H9 (cell line): ENCODE results near the gene PCDH9. TPM values are rescaled to one million over a fixed set of nuclear protein-coding genes. Genes with fewer than 3 reads are reported as not detected.
A peak's percentile ranks its signal among the peaks of the same experiment; 100 is the strongest.

Source experiments
- DNase-seq: peaks from one replicate; pipeline ENCODE4 v3.0.0-alpha.2; 2017
- H2AFZ ChIP-seq: one replicate; pipeline ENCODE4 v1.6.1; 2013; ENCODE audit warnings: mild to moderate bottlenecking, low read length, control low read depth, moderate library complexity
- H2AK5ac ChIP-seq: 2 replicates; pipeline ENCODE4 v1.6.1; 2013; ENCODE audit warnings: low read length, control low read depth, mixed read lengths; ENCODE audit not compliant: insufficient read length
- H2BK120ac ChIP-seq: one replicate; pipeline ENCODE4 v1.6.1; 2013; ENCODE audit warnings: low read depth, mild to moderate bottlenecking, low read length, control low read depth, inconsistent platforms; ENCODE audit not compliant: poor library complexity, severe bottlenecking
- H2BK12ac ChIP-seq: 2 replicates; pipeline ENCODE4 v1.6.1; 2013; ENCODE audit warnings: low read length, control low read depth, mixed read lengths, low read depth; ENCODE audit not compliant: insufficient read length
- H2BK15ac ChIP-seq: 2 replicates; pipeline ENCODE4 v1.6.1; 2013; ENCODE audit warnings: low read depth, low read length, control low read depth
- H2BK20ac ChIP-seq: one replicate; pipeline ENCODE4 v1.6.1; 2013; ENCODE audit warnings: low read depth, mild to moderate bottlenecking, low read length, control low read depth, inconsistent platforms; ENCODE audit not compliant: poor library complexity, severe bottlenecking
- H2BK5ac ChIP-seq: 2 replicates; pipeline ENCODE4 v1.6.1; 2013; ENCODE audit warnings: low read length, control low read depth, mixed read lengths; ENCODE audit not compliant: insufficient read length
- H3K14ac ChIP-seq: 2 replicates; pipeline ENCODE4 v1.6.1; 2013; ENCODE audit warnings: low read length, control low read depth; ENCODE audit not compliant: insufficient read depth
- H3K18ac ChIP-seq: 2 replicates; pipeline ENCODE4 v1.6.1; 2013; ENCODE audit warnings: low read depth, mild to moderate bottlenecking, mixed read lengths, low read length, control low read depth; ENCODE audit not compliant: insufficient read length
- H3K23ac ChIP-seq: 2 replicates; pipeline ENCODE4 v1.6.1; 2013; ENCODE audit warnings: low read length, control low read depth, mixed read lengths, low read depth; ENCODE audit not compliant: insufficient read length
- H3K23me2 ChIP-seq: 2 replicates; pipeline ENCODE4 v1.6.1; 2013; ENCODE audit warnings: low read depth, mild to moderate bottlenecking, mixed read lengths, low read length, control low read depth; ENCODE audit not compliant: insufficient read length, poor library complexity, severe bottlenecking
- H3K27ac ChIP-seq: 2 replicates; pipeline ENCODE4 v1.5.1; 2013; ENCODE audit warnings: low read length, control low read depth, mixed read lengths, low read depth; ENCODE audit not compliant: insufficient read length
- H3K27me3 ChIP-seq: 2 replicates; pipeline ENCODE4 v1.6.1; 2013; ENCODE audit warnings: low read length, control low read depth, inconsistent platforms; ENCODE audit not compliant: insufficient read depth
- H3K4ac ChIP-seq: 2 replicates; pipeline ENCODE4 v1.6.1; 2013; ENCODE audit warnings: low read depth, mild to moderate bottlenecking, control low read depth, inconsistent platforms, low read length, moderate library complexity
- H3K4me1 ChIP-seq: 2 replicates; pipeline ENCODE4 v1.6.1; 2013; ENCODE audit warnings: low read length, control low read depth, inconsistent platforms; ENCODE audit not compliant: insufficient read depth
- H3K4me2 ChIP-seq: 2 replicates; pipeline ENCODE4 v1.6.1; 2013; ENCODE audit warnings: low read length, control low read depth, mixed read lengths; ENCODE audit not compliant: insufficient read length, insufficient read depth
- H3K56ac ChIP-seq: 2 replicates; pipeline ENCODE4 v1.6.1; 2013; ENCODE audit warnings: low read depth, mild to moderate bottlenecking, mixed read lengths, low read length, control low read depth; ENCODE audit not compliant: insufficient read length
- H3K79me1 ChIP-seq: 2 replicates; pipeline ENCODE4 v1.6.1; 2013; ENCODE audit warnings: low read depth, mild to moderate bottlenecking, moderate library complexity, low read length, control low read depth, inconsistent platforms; ENCODE audit not compliant: insufficient read depth, poor library complexity, severe bottlenecking
- H3K79me2 ChIP-seq: 2 replicates; pipeline ENCODE4 v1.6.1; 2013; ENCODE audit warnings: low read length, control low read depth, inconsistent platforms; ENCODE audit not compliant: insufficient read depth
- H3K9ac ChIP-seq: 2 replicates; pipeline ENCODE4 v1.6.1; 2013; ENCODE audit warnings: low read length, control low read depth, mixed read lengths; ENCODE audit not compliant: insufficient read length; ENCODE audit errors: extremely low read depth
- H3K9me3 ChIP-seq: one replicate; pipeline ENCODE4 v1.6.1; 2013; ENCODE audit warnings: low read depth, low read length, inconsistent platforms; ENCODE audit not compliant: control insufficient read depth
- H3T11ph ChIP-seq: one replicate; pipeline ENCODE4 v1.6.1; 2013; ENCODE audit warnings: mild to moderate bottlenecking, low read length, control low read depth, inconsistent platforms
- H4K20me1 ChIP-seq: one replicate; pipeline ENCODE4 v1.6.1; 2013; ENCODE audit not compliant: control insufficient read depth, insufficient read length, insufficient read depth
- H4K5ac ChIP-seq: 2 replicates; pipeline ENCODE4 v1.6.1; 2013; ENCODE audit warnings: low read depth, mild to moderate bottlenecking, mixed read lengths, low read length, control low read depth; ENCODE audit not compliant: insufficient read length
- H4K8ac ChIP-seq: replicated peaks from 2 replicates; pipeline ENCODE4 v1.6.1; 2013; ENCODE audit warnings: low read length, control low read depth, mixed read lengths, low read depth; ENCODE audit not compliant: insufficient read length
- H4K91ac ChIP-seq: 2 replicates; pipeline ENCODE4 v1.6.1; 2013; ENCODE audit warnings: low read depth, mild to moderate bottlenecking, moderate library complexity, mixed read lengths, low read length, control low read depth; ENCODE audit not compliant: insufficient read length
- H3K27ac Mint-ChIP-seq, 3 experiments: 2 replicates in 2 of 3; 3 replicates in 1 of 3; pipeline ENCODE4 v1.8.0; 2020 to 2021; ENCODE audit warnings: mixed read lengths in 3 of 3, mild to moderate bottlenecking in 1 of 3, moderate library complexity in 1 of 3
- H3K27me3 Mint-ChIP-seq: 2 replicates; pipeline ENCODE4 v1.8.0; 2021; ENCODE audit warnings: low read depth, mild to moderate bottlenecking, moderate library complexity, mixed read lengths
- H3K36me3 Mint-ChIP-seq, 3 experiments: 2 replicates in 2 of 3; 3 replicates in 1 of 3; pipeline ENCODE4 v1.8.0; 2020 to 2021; ENCODE audit warnings: low read depth in 3 of 3, mixed read lengths in 3 of 3; ENCODE audit not compliant: insufficient read depth in 1 of 3
- H3K4me1 Mint-ChIP-seq, 2 experiments: 2 replicates each; pipeline ENCODE4 v1.8.0; 2020; ENCODE audit warnings: mixed read lengths in 2 of 2
- H3K4me3 Mint-ChIP-seq, 2 experiments: 2 replicates in 1 of 2; 3 replicates in 1 of 2; pipeline ENCODE4 v1.8.0; 2020 to 2021; ENCODE audit warnings: mild to moderate bottlenecking in 2 of 2, mixed read lengths in 2 of 2, moderate library complexity in 1 of 2
- H3K9me3 Mint-ChIP-seq, 2 experiments: 2 replicates in 1 of 2; 3 replicates in 1 of 2; pipeline ENCODE4 v1.8.0; 2020; ENCODE audit warnings: mild to moderate bottlenecking in 2 of 2, mixed read lengths in 2 of 2, moderate library complexity in 1 of 2
- WGBS: extraction: QIAGEN DNeasy Blood & Tissue Kit; methylation state at CpG from one replicate; pipeline ENCODE4 v1.1.7; 2013; ENCODE audit warnings: missing lambda C conversion rate, low lambda C conversion rate, mixed read lengths; ENCODE audit not compliant: insufficient read length; ENCODE audit errors: extremely low coverage; 5-methylcytosine and 5-hydroxymethylcytosine counted together
- total RNA-seq: library from RNA; stranded (reverse); gene quantifications from 2 replicates; pipeline ENCODE4 v1.2.1, GENCODE V29; 2021
- TF ChIP-seq, protein P1 (sequence below): fragments of 200-600 bp; sonication (generic); conservative IDR thresholded peaks from 3 replicates; pipeline ENCODE4 v1.8.0; 2021; ENCODE audit warnings: antibody characterized with exemption, mild to moderate bottlenecking

Gene PCDH9
- total RNA-seq, 1 experiment from 2014 or later, result 0.11 TPM

DNA sequence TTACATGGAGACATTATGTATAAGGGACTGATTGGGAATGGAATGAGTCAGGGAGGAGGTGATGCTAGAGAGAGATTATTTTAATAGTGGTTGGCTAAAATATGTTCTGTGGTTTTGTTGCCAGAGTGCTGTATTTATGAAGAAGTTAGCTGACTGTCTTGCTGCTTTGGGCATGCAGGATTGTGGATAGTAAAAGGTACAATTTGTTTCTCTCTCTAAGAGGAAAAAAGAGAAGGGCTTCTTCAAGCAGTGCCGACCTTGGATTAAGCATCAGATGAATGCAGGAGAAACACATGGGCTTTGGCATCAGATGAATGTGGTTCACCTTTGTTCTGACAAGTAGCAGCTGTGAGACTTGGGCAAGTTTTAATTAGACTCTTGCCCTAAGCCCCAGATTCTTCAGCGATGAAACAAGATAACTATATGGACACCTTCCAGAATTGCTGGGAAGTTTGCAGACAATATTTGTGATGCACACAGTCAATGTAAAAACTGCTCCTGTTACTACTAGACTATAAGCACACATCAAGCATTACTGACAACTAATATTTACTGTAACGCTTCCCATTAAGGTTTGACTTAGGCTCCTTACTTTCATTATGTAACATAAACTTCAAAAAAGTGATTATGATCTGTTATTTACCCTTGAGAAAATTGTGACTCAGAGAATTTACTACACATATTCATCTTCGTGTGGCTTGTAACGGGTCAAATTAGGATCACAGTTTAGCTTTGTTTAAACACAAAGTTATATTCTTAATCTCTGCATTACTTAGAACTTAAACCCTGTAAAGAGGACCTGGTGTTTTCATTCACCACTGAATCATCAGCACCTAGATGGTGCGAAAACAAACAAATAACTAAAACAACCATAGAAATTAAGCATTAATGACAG, 824.0 kb downstream of the PCDH9 start:
- no peak overlapping the region for H3K4me2 ChIP-seq
- no peak overlapping the region for H2BK15ac ChIP-seq
- H3K79me1 ChIP-seq, result no peaks in the 10 kb centered on the region
- H4K8ac ChIP-seq, result no peak overlapping the region
- no peaks in the 10 kb centered on the region for H4K20me1 ChIP-seq
- H3K4me1 Mint-ChIP-seq, result peaks cover 6 to 12% of the 10 kb centered on the region in 2 experiments
- H3K14ac ChIP-seq, result no peak overlapping the region
- H2BK5ac ChIP-seq, result no peak overlapping the region
- H4K91ac ChIP-seq, result no peak overlapping the region
- no peaks in the 10 kb centered on the region for H3K27me3 ChIP-seq
- no peak overlapping the region for H3K18ac ChIP-seq
- H3K4ac ChIP-seq, result no peak overlapping the region
- H3K9ac ChIP-seq, result no peak overlapping the region
- H3K23ac ChIP-seq, result no peak overlapping the region
- H2AK5ac ChIP-seq, result no peak overlapping the region
- H3K9me3 Mint-ChIP-seq, result no peaks in the 10 kb centered on the region
- H3K4me1 ChIP-seq, result no peaks in the 10 kb centered on the region; the same call in 1 of the 2 replicates
- no peaks in the 10 kb centered on the region for H3K79me2 ChIP-seq
- no peak overlapping the region for H2BK20ac ChIP-seq
- no CpG with 5 or more reads among the region's 6 CpGs for WGBS
- H3T11ph ChIP-seq, result no peak overlapping the region
- no peak overlapping the region for H3K27ac ChIP-seq
- DNase-seq, result no peak
- H3K27ac Mint-ChIP-seq, result no peak overlapping the region
- H2BK12ac ChIP-seq, result no peak overlapping the region
- no peak overlapping the region for H4K5ac ChIP-seq
- H3K9me3 ChIP-seq, result no peaks in the 10 kb centered on the region
- H3K23me2 ChIP-seq, result no peaks in the 10 kb centered on the region
- peak overlapping the region; percentile 32 for H2AFZ ChIP-seq
- H2BK120ac ChIP-seq, result no peak overlapping the region
- H3K27me3 Mint-ChIP-seq, result no peaks in the 10 kb centered on the region
- TF ChIP-seq, protein P1, sequence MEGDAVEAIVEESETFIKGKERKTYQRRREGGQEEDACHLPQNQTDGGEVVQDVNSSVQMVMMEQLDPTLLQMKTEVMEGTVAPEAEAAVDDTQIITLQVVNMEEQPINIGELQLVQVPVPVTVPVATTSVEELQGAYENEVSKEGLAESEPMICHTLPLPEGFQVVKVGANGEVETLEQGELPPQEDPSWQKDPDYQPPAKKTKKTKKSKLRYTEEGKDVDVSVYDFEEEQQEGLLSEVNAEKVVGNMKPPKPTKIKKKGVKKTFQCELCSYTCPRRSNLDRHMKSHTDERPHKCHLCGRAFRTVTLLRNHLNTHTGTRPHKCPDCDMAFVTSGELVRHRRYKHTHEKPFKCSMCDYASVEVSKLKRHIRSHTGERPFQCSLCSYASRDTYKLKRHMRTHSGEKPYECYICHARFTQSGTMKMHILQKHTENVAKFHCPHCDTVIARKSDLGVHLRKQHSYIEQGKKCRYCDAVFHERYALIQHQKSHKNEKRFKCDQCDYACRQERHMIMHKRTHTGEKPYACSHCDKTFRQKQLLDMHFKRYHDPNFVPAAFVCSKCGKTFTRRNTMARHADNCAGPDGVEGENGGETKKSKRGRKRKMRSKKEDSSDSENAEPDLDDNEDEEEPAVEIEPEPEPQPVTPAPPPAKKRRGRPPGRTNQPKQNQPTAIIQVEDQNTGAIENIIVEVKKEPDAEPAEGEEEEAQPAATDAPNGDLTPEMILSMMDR, result no peak
- no peak overlapping the region for H3K4me3 Mint-ChIP-seq
- no peak overlapping the region for H3K56ac ChIP-seq
- no peaks in the 10 kb centered on the region for H3K36me3 Mint-ChIP-seq
